ENCODE results near the gene LSS.

Gene LSS

GRCh38 chr21:46191257-46191685 is 37.3 kb downstream of the LSS start:
- H3K4me3 ChIP-seq (ENCODE audit: low read depth, low read length), result no peak overlapping the region
- DNase-seq (ENCODE audit: low read depth), result peak; percentile 44
- TF ChIP-seq CTCF (IDR thresholded peaks at IDR 0.05; ENCODE audit: low read depth, low read length) (no peak), MAX (IDR thresholded peaks at IDR 0.05; ENCODE audit: low read depth, low read length) (no peak), MYC (IDR thresholded peaks at IDR 0.05; ENCODE audit: low read depth, low read length) (no peak), POLR2A (IDR thresholded peaks at IDR 0.05; ENCODE audit: extremely low read depth, insufficient read length) (no peak)

- no peak for TF ChIP-seq MYC (IDR thresholded peaks at IDR 0.05; ENCODE audit: low read depth, low read length)
- TF ChIP-seq CTCF (IDR thresholded peaks at IDR 0.05; ENCODE audit: low read depth, low read length), result no peak
- H3K4me3 ChIP-seq (ENCODE audit: low read depth, low read length), result no peak overlapping the region
- DNase-seq (ENCODE audit: low read depth), result no peak
Observed at GRCh38 chr21:46190491-46191131, 38.0 kb downstream of the LSS start.

- H3K4me3 ChIP-seq (ENCODE audit: low read depth, low read length), result no peak overlapping the region
- TF ChIP-seq POLR2A (IDR thresholded peaks at IDR 0.05; ENCODE audit: extremely low read depth, insufficient read length) (no peak), CTCF (IDR thresholded peaks at IDR 0.05; ENCODE audit: low read depth, low read length) (no peak), MAX (IDR thresholded peaks at IDR 0.05; ENCODE audit: low read depth, low read length) (no peak), MYC (IDR thresholded peaks at IDR 0.05; ENCODE audit: low read depth, low read length) (no peak)
- DNase-seq (ENCODE audit: low read depth), result no peak
Observed at GRCh38 chr21:46189959-46190490, 38.5 kb downstream of the LSS start.

GRCh38 chr21:46189213-46189958 is 39.2 kb downstream of the LSS start:
- DNase-seq (ENCODE audit: low read depth), result no peak
- TF ChIP-seq POLR2A (IDR thresholded peaks at IDR 0.05; ENCODE audit: extremely low read depth, insufficient read length) (no peak), MYC (IDR thresholded peaks at IDR 0.05; ENCODE audit: low read depth, low read length) (no peak), CTCF (IDR thresholded peaks at IDR 0.05; ENCODE audit: low read depth, low read length) (no peak), MAX (IDR thresholded peaks at IDR 0.05; ENCODE audit: low read depth, low read length) (peak; percentile 91)
- H3K4me3 ChIP-seq (ENCODE audit: low read depth, low read length), result no peak overlapping the region

- peak; percentile 77 for DNase-seq (ENCODE audit: low read depth)
- peak; percentile 45; the same call in 1 of the 2 replicates for TF ChIP-seq MAX (IDR thresholded peaks at IDR 0.05; ENCODE audit: low read depth, low read length)
- TF ChIP-seq CTCF (IDR thresholded peaks at IDR 0.05; ENCODE audit: low read depth, low read length), result no peak
- TF ChIP-seq MYC (IDR thresholded peaks at IDR 0.05; ENCODE audit: low read depth, low read length), result 0 out of 2 replicates have a peak, but pooled peaks have one; percentile 34
- no peak overlapping the region for H3K4me3 ChIP-seq (ENCODE audit: low read depth, low read length)
Observed at GRCh38 chr21:46188226-46189212, 40.1 kb downstream of the LSS start.

All from NB4 (cell line).